Uterus (tissue), 2 donors: Measurements from ENCODE around the gene KRTAP4-9.

Experiments used
- CTCF ChIP-seq, 4 experiments: fragments of 200-600 bp in 2 of 4; fragments of 450-650 bp in 2 of 4; sonication (generic) in 2 of 4; IDR thresholded peaks; one replicate each; pipeline ENCODE4 v1.5.1; 2016 to 2019; ENCODE audit warnings: antibody characterized with exemption in 4 of 4, mild to moderate bottlenecking in 2 of 4, moderate library complexity in 1 of 4
- POLR2A ChIP-seq, 2 donors: fragments of 450-650 bp; IDR thresholded peaks; one replicate each; pipeline ENCODE4 v1.6.1; 2016; ENCODE audit warnings: antibody characterized with exemption in 2 of 2, mild to moderate bottlenecking in 1 of 2, moderate library complexity in 1 of 2

- no peak for TF ChIP-seq POLR2A (IDR thresholded peaks at IDR 0.05)
- TF ChIP-seq CTCF (IDR thresholded peaks at IDR 0.05), result no peak
Measured at GRCh38 chr17:41140360-41141131, 35.4 kb downstream of the KRTAP4-9 start, which contains the start of gene KRTAP4-6.
